Nephron (organoid): Measurements from ENCODE around the gene ATXN7L2.

ENCODE experiments used
- H3K27ac Mint-ChIP-seq, 3 experiments: 2 replicates each; pipeline ENCODE4 v1.8.0; 2020; ENCODE audit warnings: mixed read lengths in 3 of 3, mild to moderate bottlenecking in 2 of 3, moderate library complexity in 1 of 3
- H3K27me3 Mint-ChIP-seq: 2 replicates; pipeline ENCODE4 v1.8.0; 2021; ENCODE audit warnings: low read depth, mild to moderate bottlenecking, moderate library complexity, mixed read lengths
- H3K36me3 Mint-ChIP-seq: 2 replicates; pipeline ENCODE4 v1.8.0; 2020; ENCODE audit warnings: low read depth, mixed read lengths
- H3K4me1 Mint-ChIP-seq: 2 replicates; pipeline ENCODE4 v1.8.0; 2020; ENCODE audit warnings: mixed read lengths
- H3K4me3 Mint-ChIP-seq, 3 experiments: 2 replicates each; pipeline ENCODE4 v1.8.0; 2020; ENCODE audit warnings: mild to moderate bottlenecking in 3 of 3, mixed read lengths in 3 of 3, moderate library complexity in 2 of 3
- H3K9me3 Mint-ChIP-seq: 2 replicates; pipeline ENCODE4 v1.8.0; 2020; ENCODE audit warnings: mixed read lengths
- CTCF ChIP-seq, 3 experiments: fragments of 200-600 bp; sonication (generic); IDR thresholded peaks; one replicate each; pipeline ENCODE4 v1.5.0; 2021; ENCODE audit warnings: antibody characterized with exemption in 3 of 3; ENCODE audit not compliant: unreplicated experiment in 3 of 3

The ATXN7L2 gene

GRCh38 chr1:109466452-109467300, 17.0 kb upstream of the ATXN7L2 start, which contains the start of gene SYPL2:
SYPL2 (plus strand) TSS chr1:109466546; CDS start chr1:109466844, 298 bp downstream.
- H3K4me3 Mint-ChIP-seq: peak within 1 kb of the TSS; percentile 81 to 87 (median 84)
- H3K4me1 Mint-ChIP-seq: peaks cover 11% of the 10 kb centered on the region
- H3K27me3 Mint-ChIP-seq: peaks cover 99% of the 10 kb centered on the region
- no peaks in the 10 kb centered on the region for H3K36me3 Mint-ChIP-seq
- peak within 1 kb of the TSS in 1 of 3 experiments; percentile 51 for H3K27ac Mint-ChIP-seq
- H3K9me3 Mint-ChIP-seq: no peaks in the 10 kb centered on the region
- TF ChIP-seq CTCF (IDR thresholded peaks at IDR 0.05; ENCODE audit: unreplicated experiment in 3 of 3): no peak

GRCh38 chr1:109467301-109467777, 16.4 kb upstream of the ATXN7L2 start:
- no peaks in the 10 kb centered on the region for H3K9me3 Mint-ChIP-seq
- H3K4me1 Mint-ChIP-seq: peaks cover 11% of the 10 kb centered on the region
- peaks cover 97% of the 10 kb centered on the region for H3K27me3 Mint-ChIP-seq
- no peak for TF ChIP-seq CTCF (IDR thresholded peaks at IDR 0.05; ENCODE audit: unreplicated experiment in 3 of 3)
- peak overlapping the region; percentile 69 to 79 (median 72) for H3K4me3 Mint-ChIP-seq
- no peaks in the 10 kb centered on the region for H3K36me3 Mint-ChIP-seq
- H3K27ac Mint-ChIP-seq: peak overlapping the region in 1 of 3 experiments; percentile 51

GRCh38 chr1:109468061-109468460, 15.6 kb upstream of the ATXN7L2 start:
- no peak for TF ChIP-seq CTCF (IDR thresholded peaks at IDR 0.05; ENCODE audit: unreplicated experiment in 3 of 3)
- H3K27ac Mint-ChIP-seq: no peak overlapping the region
- H3K4me3 Mint-ChIP-seq: peak overlapping the region; percentile 69 to 79 (median 72)
- H3K36me3 Mint-ChIP-seq: no peaks in the 10 kb centered on the region
- H3K9me3 Mint-ChIP-seq: no peaks in the 10 kb centered on the region
- peaks cover 97% of the 10 kb centered on the region for H3K27me3 Mint-ChIP-seq
- peaks cover 11% of the 10 kb centered on the region for H3K4me1 Mint-ChIP-seq

- H3K4me1 Mint-ChIP-seq: peaks cover 11% of the 10 kb centered on the region
- H3K4me3 Mint-ChIP-seq: no peak overlapping the region
- no peak overlapping the region for H3K27ac Mint-ChIP-seq
- no peaks in the 10 kb centered on the region for H3K36me3 Mint-ChIP-seq
- no peaks in the 10 kb centered on the region for H3K9me3 Mint-ChIP-seq
- H3K27me3 Mint-ChIP-seq: peaks cover 97% of the 10 kb centered on the region
- no peak for TF ChIP-seq CTCF (IDR thresholded peaks at IDR 0.05; ENCODE audit: unreplicated experiment in 3 of 3)
Observed at GRCh38 chr1:109468903-109469302, 14.8 kb upstream of the ATXN7L2 start.

GRCh38 chr1:109470245-109470644, 13.5 kb upstream of the ATXN7L2 start:
- no peak overlapping the region for H3K27ac Mint-ChIP-seq
- no peaks in the 10 kb centered on the region for H3K36me3 Mint-ChIP-seq
- H3K27me3 Mint-ChIP-seq: peaks cover 91% of the 10 kb centered on the region
- peaks cover 4% of the 10 kb centered on the region for H3K4me1 Mint-ChIP-seq
- no peak overlapping the region for H3K4me3 Mint-ChIP-seq
- H3K9me3 Mint-ChIP-seq: no peaks in the 10 kb centered on the region
- no peak for TF ChIP-seq CTCF (IDR thresholded peaks at IDR 0.05; ENCODE audit: unreplicated experiment in 3 of 3)
